ENCODE measurements around the gene CCDC8. TPM values are rescaled to one million over a fixed set of nuclear protein-coding genes. Genes with fewer than 3 reads are reported as not detected.

The CCDC8 gene
- polyA plus RNA-seq, 1 of the 3 experiments (the other 2 are of a cell fraction): 0.03 TPM

DNA sequence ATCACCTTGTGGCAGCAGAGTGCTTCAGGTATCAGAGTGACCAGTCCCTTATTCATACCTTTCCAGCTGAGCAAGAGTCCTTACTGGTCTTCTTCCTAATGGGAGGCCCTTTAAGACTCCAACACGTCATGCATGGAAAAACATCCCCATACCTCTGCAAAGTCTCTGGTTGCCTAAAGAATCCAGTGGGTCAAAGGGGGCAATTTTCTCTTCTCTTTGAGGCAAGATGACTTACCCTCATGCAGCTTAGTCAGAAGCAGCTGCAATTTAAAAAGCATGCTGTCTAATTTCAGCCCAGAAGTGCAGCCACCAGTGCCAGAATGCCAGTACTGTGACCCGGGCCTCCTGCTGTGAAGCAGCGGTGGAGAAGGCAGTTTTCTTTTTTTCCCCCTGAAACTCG, 47.8 kb downstream of the CCDC8 start (continued):
- TF ChIP-seq FOSL2 (IDR thresholded peaks at IDR 0.05; ENCODE audit: borderline replicate concordance, low read depth) (no peak), ELF1 (IDR thresholded peaks at IDR 0.05) (no peak), REST (IDR thresholded peaks at IDR 0.05; ENCODE audit: low read depth, low read length) (no peak), EP300 (IDR thresholded peaks at IDR 0.05; ENCODE audit: borderline replicate concordance in 1 of 2, low read depth in 1 of 2, low read length in 1 of 2) (no peak), GATA2 (CRISPR knock-in tag; IDR thresholded peaks at IDR 0.05) (no peak), TCF12 (IDR thresholded peaks at IDR 0.05) (no peak), FOXM1 (IDR thresholded peaks at IDR 0.05; ENCODE audit: low read depth) (no peak), SIN3A (IDR thresholded peaks at IDR 0.05; ENCODE audit: borderline replicate concordance, low read depth, low read length) (no peak), TEAD4 (IDR thresholded peaks at IDR 0.05; ENCODE audit: borderline replicate concordance, insufficient read depth) (no peak), USF2 (IDR thresholded peaks at IDR 0.05; ENCODE audit: borderline replicate concordance, low read depth, low read length) (no peak), FOXJ3 (CRISPR knock-in tag; IDR thresholded peaks at IDR 0.05) (no peak), SMC3 (IDR thresholded peaks at IDR 0.05; ENCODE audit: low read depth, low read length) (no peak), RFX5 (IDR thresholded peaks at IDR 0.05; ENCODE audit: low read length) (no peak)

GRCh38 chr19:46364359-46364758, 49.0 kb downstream of the CCDC8 start:
- peaks cover 16 to 22% of the 10 kb centered on the region in 2 experiments for H3K36me3 ChIP-seq (replicated peaks in 1 of 2; ENCODE audit: control insufficient read depth in 1 of 2, insufficient read depth in 2 of 2, low read length in 1 of 2)
- H3K4me1 ChIP-seq (ENCODE audit: control insufficient read depth in 1 of 2, insufficient read depth in 2 of 2, low read depth in 1 of 2, low read length in 1 of 2): 0 out of 4 replicates have a peak, but pooled peaks cover 0 to 7% of the 10 kb centered on the region in 2 experiments
- TF ChIP-seq FOSL2 (IDR thresholded peaks at IDR 0.05; ENCODE audit: borderline replicate concordance, low read depth) (no peak), RAD21 (IDR thresholded peaks at IDR 0.05; ENCODE audit: low read length) (no peak), POLR2AphosphoS5 (IDR thresholded peaks at IDR 0.05; ENCODE audit: low read depth, low read length) (no peak), USF2 (IDR thresholded peaks at IDR 0.05; ENCODE audit: borderline replicate concordance, low read depth, low read length) (no peak), RXRA (IDR thresholded peaks at IDR 0.05; ENCODE audit: borderline replicate concordance, low read depth) (no peak), SIN3A (IDR thresholded peaks at IDR 0.05; ENCODE audit: borderline replicate concordance, low read depth, low read length) (no peak), FOXM1 (IDR thresholded peaks at IDR 0.05; ENCODE audit: low read depth) (no peak), USF1 (IDR thresholded peaks at IDR 0.05; ENCODE audit: borderline replicate concordance, low read depth) (no peak), JUND (IDR thresholded peaks at IDR 0.05) (no peak), GABPA (IDR thresholded peaks at IDR 0.05; ENCODE audit: low read depth) (no peak), TCF12 (IDR thresholded peaks at IDR 0.05) (no peak), MXI1 (IDR thresholded peaks at IDR 0.05; ENCODE audit: low read depth, low read length) (no peak), TEAD4 (IDR thresholded peaks at IDR 0.05; ENCODE audit: borderline replicate concordance, insufficient read depth) (no peak), TAF1 (IDR thresholded peaks at IDR 0.05; ENCODE audit: borderline replicate concordance, low read depth, low read length) (no peak), RFX5 (IDR thresholded peaks at IDR 0.05; ENCODE audit: low read length) (no peak), NRF1 (IDR thresholded peaks at IDR 0.05; ENCODE audit: low read depth, low read length) (no peak)
- TF ChIP-seq, protein P1, sequence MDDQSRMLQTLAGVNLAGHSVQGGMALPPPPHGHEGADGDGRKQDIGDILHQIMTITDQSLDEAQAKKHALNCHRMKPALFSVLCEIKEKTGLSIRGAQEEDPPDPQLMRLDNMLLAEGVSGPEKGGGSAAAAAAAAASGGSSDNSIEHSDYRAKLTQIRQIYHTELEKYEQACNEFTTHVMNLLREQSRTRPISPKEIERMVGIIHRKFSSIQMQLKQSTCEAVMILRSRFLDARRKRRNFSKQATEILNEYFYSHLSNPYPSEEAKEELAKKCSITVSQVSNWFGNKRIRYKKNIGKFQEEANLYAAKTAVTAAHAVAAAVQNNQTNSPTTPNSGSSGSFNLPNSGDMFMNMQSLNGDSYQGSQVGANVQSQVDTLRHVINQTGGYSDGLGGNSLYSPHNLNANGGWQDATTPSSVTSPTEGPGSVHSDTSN (IDR thresholded peaks at IDR 0.05): no peak
- H3K9me3 ChIP-seq: no peaks in the 10 kb centered on the region
- H3K27me3 ChIP-seq (ENCODE audit: insufficient read depth): no peaks in the 10 kb centered on the region
- no peak overlapping the region for H2AFZ ChIP-seq (ENCODE audit: low read depth)
- peaks cover 6% of the 10 kb centered on the region for H3F3A ChIP-seq (replicated peaks; ENCODE audit: insufficient read depth)
- H3K9me2 ChIP-seq: no peaks in the 10 kb centered on the region
- 0 out of 2 replicates have a peak, but pooled peaks cover 5% of the 10 kb centered on the region for H4K20me1 ChIP-seq (ENCODE audit: insufficient read depth)
- DNase-seq: no peak
- H3K9ac ChIP-seq: no peak overlapping the region
- no peak overlapping the region for H3K27ac ChIP-seq (ENCODE audit: low read depth in 2 of 2, low read length in 1 of 2)
- no peak overlapping the region for H3K4me3 ChIP-seq (ENCODE audit: low read depth in 2 of 2, low read length in 1 of 2)
- peaks cover 59% of the 10 kb centered on the region for H3K79me2 ChIP-seq (ENCODE audit: insufficient read depth)
- 92% methylated on average over 2 of the region's 2 CpGs for WGBS (ENCODE audit: low lambda C conversion rate)
- ChIA-PET CTCF (interaction anchor here (0.6 to 2.5 kb wide), 4 partner anchors 15 to 84 kb away, joined by 3 to 8 read pairs (median 4); partner anchors contain the start of gene PPP5C), POLR2A (no interaction called here)
- H3K4me2 ChIP-seq: no peak overlapping the region

Data from SK-N-SH (cell line).